H1 (cell line): Measurements from ENCODE around the gene CLDND1. TPM values are rescaled to one million over a fixed set of nuclear protein-coding genes. Genes with fewer than 3 reads are reported as not detected.

Experiments
- CTCF ChIA-PET: fragments of 300-600 bp; sonication (Branson Sonifier 250); formaldehyde crosslinking; loops from one replicate; lab custom pipeline; 2021; ENCODE audit not compliant: partially characterized antibody; lab: Charles Lee
- POLR2A ChIA-PET: fragments of 300-600 bp; sonication (Branson Sonifier 250); formaldehyde crosslinking; loops from one replicate; lab custom pipeline; 2021; ENCODE audit warnings: inconsistent platforms; ENCODE audit not compliant: partially characterized antibody; lab: Charles Lee
- DNase-seq, 2 experiments: peaks; one replicate each; pipeline versions ENCODE4 v3.0.0 to v3.0.0-alpha.2; 2010 to 2022; ENCODE audit warnings: low spot score in 2 of 2, low read depth in 1 of 2, mixed read lengths in 1 of 2
- FAIRE-seq: peaks from 2 replicates; lab custom pipeline; 2011; peaks lifted over from hg19 to GRCh38; lab: Jason Lieb, UNC
- H2AFZ ChIP-seq: 2 replicates; pipeline ENCODE4 v1.8.1; 2012; ENCODE audit warnings: low read length, inconsistent platforms
- H2AK5ac ChIP-seq: 2 replicates; pipeline ENCODE4 v1.6.1; 2013; ENCODE audit warnings: low read depth, low read length
- H2BK120ac ChIP-seq: replicated peaks from 2 replicates; pipeline ENCODE3; 2013; ENCODE audit warnings: low read depth, low read length, inconsistent platforms
- H2BK12ac ChIP-seq: 2 replicates; pipeline ENCODE4 v1.6.1; 2013; ENCODE audit warnings: low read depth, low read length
- H2BK15ac ChIP-seq: 2 replicates; pipeline ENCODE4 v1.6.1; 2013; ENCODE audit warnings: low read length
- H2BK20ac ChIP-seq: 2 replicates; pipeline ENCODE4 v1.6.1; 2013; ENCODE audit warnings: low read length
- H2BK5ac ChIP-seq: 2 replicates; pipeline ENCODE4 v1.6.1; 2013; ENCODE audit warnings: low read depth, low read length
- H3K14ac ChIP-seq: 2 replicates; pipeline ENCODE4 v1.6.1; 2013; ENCODE audit warnings: inconsistent platforms; ENCODE audit not compliant: insufficient read length
- H3K18ac ChIP-seq: 2 replicates; pipeline ENCODE4 v1.6.1; 2013; ENCODE audit warnings: low read length; ENCODE audit errors: extremely low read depth
- H3K23ac ChIP-seq: 2 replicates; pipeline ENCODE4 v1.6.1; 2013; ENCODE audit warnings: inconsistent platforms; ENCODE audit not compliant: insufficient read length
- H3K23me2 ChIP-seq: 2 replicates; pipeline ENCODE4 v1.6.1; 2013; ENCODE audit warnings: low read depth, low read length
- H3K27ac ChIP-seq: 2 replicates; pipeline ENCODE4 v1.6.1; 2011; ENCODE audit warnings: low read depth, low read length, inconsistent platforms
- H3K27me3 ChIP-seq, 4 experiments: replicated peaks in 1 of 4; 1 replicate in 1 of 4; 2 replicates in 3 of 4; pipeline versions ENCODE4 v1.6.1 to v1.8.1; 2011 to 2013; ENCODE audit warnings: low read length in 3 of 4, mild to moderate bottlenecking in 3 of 4, inconsistent platforms in 2 of 4, mixed read lengths in 2 of 4, moderate library complexity in 1 of 4; ENCODE audit not compliant: control insufficient read depth in 3 of 4, insufficient read depth in 3 of 4; ENCODE audit errors: extremely low read depth in 1 of 4
- H3K36me3 ChIP-seq, 4 experiments: 2 replicates each; pipeline versions ENCODE4 v1.6.1 to v1.8.1; 2011 to 2013; ENCODE audit warnings: mild to moderate bottlenecking in 4 of 4, low read length in 3 of 4, moderate library complexity in 2 of 4, control low read depth in 1 of 4, inconsistent platforms in 1 of 4; ENCODE audit not compliant: insufficient read depth in 4 of 4, control insufficient read depth in 2 of 4
- H3K4ac ChIP-seq: replicated peaks from 2 replicates; pipeline ENCODE3; 2013; ENCODE audit warnings: low read length, low read depth, mixed read lengths, inconsistent platforms; ENCODE audit not compliant: insufficient read length
- H3K4me1 ChIP-seq, 4 experiments: replicated peaks in 1 of 4; 1 replicate in 1 of 4; 2 replicates in 3 of 4; pipeline versions ENCODE4 v1.6.1 to v1.8.1; 2011 to 2013; ENCODE audit warnings: low read length in 3 of 4, inconsistent platforms in 2 of 4, mixed read lengths in 1 of 4; ENCODE audit not compliant: insufficient read depth in 4 of 4, control insufficient read depth in 3 of 4
- H3K4me2 ChIP-seq, 2 experiments: 2 replicates each; pipeline versions ENCODE4 v1.6.1 to v1.8.1; 2011 to 2013; ENCODE audit warnings: low read depth in 2 of 2, low read length in 2 of 2, control low read depth in 1 of 2, inconsistent platforms in 1 of 2, mild to moderate bottlenecking in 1 of 2; ENCODE audit not compliant: insufficient read depth in 1 of 2
- H3K4me3 ChIP-seq, 4 experiments: fragments of 200-600, 300-600 bp in 1 of 4; sonication (generic), shearing (Covaris generic), sonication (Bioruptor Twin) in 1 of 4; 2 replicates each; pipeline versions ENCODE4 v1.5.1 to v1.8.1; 2011 to 2016; ENCODE audit warnings: low read length in 4 of 4, low read depth in 3 of 4, control low read depth in 2 of 4, inconsistent platforms in 2 of 4, mild to moderate bottlenecking in 2 of 4, mixed read lengths in 1 of 4, moderate library complexity in 1 of 4; ENCODE audit not compliant: insufficient read depth in 2 of 4; ENCODE audit errors: extremely low read depth in 1 of 4
- H3K56ac ChIP-seq: replicated peaks from 2 replicates; pipeline ENCODE3; 2013; ENCODE audit warnings: low read depth, mild to moderate bottlenecking, mixed read lengths, low read length, inconsistent platforms; ENCODE audit not compliant: insufficient read length
- H3K79me1 ChIP-seq: 2 replicates; pipeline ENCODE4 v1.6.1; 2013; ENCODE audit warnings: low read depth, low read length, control low read depth
- H3K79me2 ChIP-seq, 2 experiments: 2 replicates each; pipeline versions ENCODE4 v1.6.1 to v1.8.1; 2012 to 2013; ENCODE audit warnings: low read length in 2 of 2, mild to moderate bottlenecking in 2 of 2, inconsistent platforms in 1 of 2; ENCODE audit not compliant: insufficient read depth in 2 of 2, control insufficient read depth in 1 of 2
- H3K9ac ChIP-seq, 4 experiments: replicated peaks in 1 of 4; 1 replicate in 1 of 4; 2 replicates in 3 of 4; pipeline versions ENCODE4 v1.6.1 to v1.8.1; 2011 to 2013; ENCODE audit warnings: low read depth in 3 of 4, low read length in 3 of 4, control low read depth in 2 of 4, mild to moderate bottlenecking in 2 of 4, moderate library complexity in 2 of 4, inconsistent platforms in 1 of 4; ENCODE audit errors: extremely low read depth in 1 of 4
- H3K9me3 ChIP-seq, 2 experiments: 2 replicates each; pipeline versions ENCODE4 v1.6.1 to v1.8.1; 2012 to 2013; ENCODE audit warnings: mild to moderate bottlenecking in 2 of 2, moderate library complexity in 2 of 2, control low read depth in 1 of 2, inconsistent platforms in 1 of 2, low read depth in 1 of 2, low read length in 1 of 2, mixed read lengths in 1 of 2; ENCODE audit not compliant: insufficient read depth in 2 of 2
- H4K20me1 ChIP-seq, 2 experiments: replicated peaks in 1 of 2; 2 replicates each; pipeline versions ENCODE3 to v1.8.1; 2011 to 2013; ENCODE audit warnings: inconsistent platforms in 2 of 2, low read length in 2 of 2, mild to moderate bottlenecking in 1 of 2; ENCODE audit not compliant: insufficient read depth in 2 of 2, control insufficient read depth in 1 of 2
- H4K5ac ChIP-seq: 2 replicates; pipeline ENCODE4 v1.6.1; 2013; ENCODE audit warnings: low read length, low read depth, mixed read lengths, inconsistent platforms; ENCODE audit not compliant: insufficient read length
- H4K8ac ChIP-seq: 2 replicates; pipeline ENCODE4 v1.8.0; 2013; ENCODE audit warnings: mild to moderate bottlenecking, moderate library complexity, low read length, inconsistent platforms; ENCODE audit not compliant: insufficient read depth; ENCODE audit errors: extremely low read depth
- H4K91ac ChIP-seq: replicated peaks from 2 replicates; pipeline ENCODE3; 2013; ENCODE audit warnings: low read length, mixed read lengths, inconsistent platforms; ENCODE audit not compliant: insufficient read length
- POU5F1 ChIP-seq: IDR thresholded peaks from 2 replicates; pipeline ENCODE4 v1.6.1; 2011; ENCODE audit warnings: low read depth, mild to moderate bottlenecking, low read length, moderate library complexity
- TCF12 ChIP-seq: IDR thresholded peaks from 2 replicates; pipeline ENCODE4 v1.6.1; 2011; ENCODE audit warnings: low read depth, mild to moderate bottlenecking, low read length
- WGBS, 2 experiments: shearing (Covaris generic) in 1 of 2; methylation state at CpG; one replicate each; pipeline versions ENCODE4 v1.1.6 to v1.1.7; 2013 to 2015; ENCODE audit warnings: low lambda C conversion rate in 2 of 2, mixed read lengths in 2 of 2, inconsistent platforms in 1 of 2, low coverage in 1 of 2, missing lambda C conversion rate in 1 of 2; ENCODE audit not compliant: insufficient replicate concordance in 2 of 2, insufficient coverage in 1 of 2, insufficient read length in 1 of 2; ENCODE audit errors: extremely low coverage in 1 of 2, missing lambda C conversion rate in 1 of 2; 5-methylcytosine and 5-hydroxymethylcytosine counted together
- polyA plus RNA-seq, 7 experiments: library from polyadenylated mRNA; depleted of rRNA in 3 of 7; stranded (reverse) in 5 of 7; unstranded in 2 of 7; fragments of >200 nt in 5 of 7; fragments of 200-250 nt in 2 of 7; gene quantifications; 1 replicate in 5 of 7; 2 replicates in 1 of 7; 4 replicates in 1 of 7; pipeline versions ENCODE4 v1.2.1 to v1.2.3, GENCODE V29; 2011 to 2013; ENCODE audit warnings: missing spikeins in 2 of 7, mixed read lengths in 2 of 7
- total RNA-seq: library from RNA; stranded (reverse); fragmentation: NEBNext Ultra II Directional; extraction: Animal tissue kit (Norgen Biotek cat#: 25700); gene quantifications from 2 replicates; pipeline ENCODE4 v1.2.1, GENCODE V29; 2021

The CLDND1 gene
- total and polyA plus RNA-seq, 2 of the 8 experiments (the other 6 are each of a cell fraction or from before 2014, with no cell fraction given) = 68.2 to 152 TPM

DNA sequence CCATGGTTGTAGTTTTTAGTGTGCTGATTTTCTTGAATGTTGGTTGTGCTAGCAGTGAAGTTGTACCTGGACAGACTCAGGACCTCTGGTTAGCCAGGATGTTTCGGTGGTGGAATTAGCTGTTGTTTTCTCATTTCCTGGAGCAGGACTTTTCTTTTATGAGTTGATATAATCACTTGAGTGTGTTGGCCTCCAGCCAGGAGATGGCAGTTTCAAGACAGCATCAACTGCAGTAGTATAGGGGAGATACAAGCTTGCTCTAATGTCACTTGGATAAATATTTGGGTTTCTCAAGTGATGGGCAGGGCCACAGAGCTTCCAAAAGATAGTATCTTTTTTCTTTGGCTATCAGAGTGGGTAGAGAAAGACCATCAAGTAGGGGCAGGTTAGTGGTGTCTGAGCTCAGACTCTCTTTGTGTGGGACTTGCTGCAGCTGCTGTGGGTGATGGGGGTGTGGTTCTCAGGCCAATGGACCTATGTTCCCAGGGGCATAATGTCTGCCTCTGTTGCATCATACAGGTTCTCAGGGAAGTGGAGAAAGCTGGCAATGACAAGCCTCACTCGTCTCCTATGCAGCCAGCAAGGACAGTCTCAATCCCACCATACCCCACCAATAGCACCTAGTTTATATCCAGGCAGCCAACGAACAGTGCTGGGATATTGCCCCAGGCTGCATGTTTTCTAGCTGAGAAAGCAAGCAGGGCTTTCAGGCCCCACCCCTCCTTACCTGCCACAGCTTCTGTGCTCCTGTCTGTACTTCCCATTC is 39.8 kb downstream of the CLDND1 start:
- 87% methylated on average over 3 of the region's 3 CpGs; no CpG with 5 or more reads in 1 of the 2 experiments for WGBS, 2 experiments
- no peak overlapping the region for H3K27ac ChIP-seq

More for the DNA sequence above, 39.8 kb downstream of the CLDND1 start:
- no peak overlapping the region for H2BK20ac ChIP-seq
- H2AFZ ChIP-seq = peak overlapping the region; percentile 64; the same call in 1 of the 2 replicates
- DNase-seq (no peak), FAIRE-seq (no peak)
- no peak overlapping the region for H3K14ac ChIP-seq
- no peak overlapping the region for H3K56ac ChIP-seq
- no peaks in the 10 kb centered on the region for H3K27me3 ChIP-seq
- no peaks in the 10 kb centered on the region for H3K79me1 ChIP-seq
- no peak overlapping the region for H3K23ac ChIP-seq
- H4K8ac ChIP-seq = no peak overlapping the region
- H3K79me2 ChIP-seq = no peaks in the 10 kb centered on the region
- H3K23me2 ChIP-seq = no peaks in the 10 kb centered on the region
- H2AK5ac ChIP-seq = no peak overlapping the region
- no peak overlapping the region for H3K9ac ChIP-seq
- H2BK5ac ChIP-seq = no peak overlapping the region; the same call in 1 of the 2 replicates
- no peaks in the 10 kb centered on the region for H3K36me3 ChIP-seq
- H3K4me3 ChIP-seq = no peak overlapping the region
- no peak overlapping the region for H2BK15ac ChIP-seq
- no peak overlapping the region for H3K4ac ChIP-seq
- CTCF ChIA-PET = interaction anchor here (1.1 to 1.5 kb wide), 3 partner anchors 44 to 147 kb away, joined by 3 to 4 read pairs (median 3); no protein-coding TSS in a partner anchor
- POLR2A ChIA-PET = no interaction called here
- H3K9me3 ChIP-seq = peaks cover 0 to 2% of the 10 kb centered on the region in 2 experiments; a peak in 1 of 4 replicates
- H3K18ac ChIP-seq = no peak overlapping the region
- no peak overlapping the region for H2BK120ac ChIP-seq
- no peak overlapping the region for H4K91ac ChIP-seq
- H3K4me1 ChIP-seq = no peaks in the 10 kb centered on the region
- no peak overlapping the region for H2BK12ac ChIP-seq
- H4K5ac ChIP-seq = no peak overlapping the region
- no peak for TF ChIP-seq POU5F1
- TF ChIP-seq TCF12 = no peak
- no peaks in the 10 kb centered on the region for H4K20me1 ChIP-seq
- no peak overlapping the region for H3K4me2 ChIP-seq
